Measurements from ENCODE around the gene MEAK7.

The MEAK7 gene

GRCh38 chr16:84467256-84467655 is 37.2 kb downstream of the MEAK7 start:
- TF ChIP-seq REST (IDR thresholded peaks at IDR 0.05; ENCODE audit: insufficient read depth in 1 of 2, low read depth in 2 of 2, low read length in 2 of 2) (no peak), TAF1 (IDR thresholded peaks at IDR 0.05; ENCODE audit: borderline replicate concordance, insufficient read depth, low read length) (no peak), FOXP2 (optimal IDR thresholded peaks at IDR 0.05; ENCODE audit: borderline replicate concordance, extremely low read depth, extremely low read length, insufficient read depth) (no peak), SIN3A (IDR thresholded peaks at IDR 0.05; ENCODE audit: borderline replicate concordance, insufficient read depth, low read length) (no peak), POLR2AphosphoS5 (IDR thresholded peaks at IDR 0.05; ENCODE audit: low read depth, low read length) (no peak)

- TF ChIP-seq POLR2AphosphoS5 (IDR thresholded peaks at IDR 0.05; ENCODE audit: low read depth, low read length): no peak
These were observed 37.8 kb downstream of the MEAK7 start for GRCh38 chr16:84466692-84467091.

- TF ChIP-seq REST (IDR thresholded peaks at IDR 0.05; ENCODE audit: insufficient read depth in 1 of 2, low read depth in 2 of 2, low read length in 2 of 2): no peak
- no peak for TF ChIP-seq TAF1 (IDR thresholded peaks at IDR 0.05; ENCODE audit: borderline replicate concordance, insufficient read depth, low read length)
- TF ChIP-seq FOXP2 (optimal IDR thresholded peaks at IDR 0.05; ENCODE audit: borderline replicate concordance, extremely low read depth, extremely low read length, insufficient read depth): no peak
- no peak for TF ChIP-seq SIN3A (IDR thresholded peaks at IDR 0.05; ENCODE audit: borderline replicate concordance, insufficient read depth, low read length)
- no peak for TF ChIP-seq POLR2AphosphoS5 (IDR thresholded peaks at IDR 0.05; ENCODE audit: low read depth, low read length)
These were observed 39.3 kb downstream of the MEAK7 start for GRCh38 chr16:84465154-84465553.

- TF ChIP-seq REST (IDR thresholded peaks at IDR 0.05; ENCODE audit: insufficient read depth in 1 of 2, low read depth in 2 of 2, low read length in 2 of 2) (no peak), FOXP2 (optimal IDR thresholded peaks at IDR 0.05; ENCODE audit: borderline replicate concordance, extremely low read depth, extremely low read length, insufficient read depth) (no peak), POLR2AphosphoS5 (IDR thresholded peaks at IDR 0.05; ENCODE audit: low read depth, low read length) (no peak), SIN3A (IDR thresholded peaks at IDR 0.05; ENCODE audit: borderline replicate concordance, insufficient read depth, low read length) (no peak), TAF1 (IDR thresholded peaks at IDR 0.05; ENCODE audit: borderline replicate concordance, insufficient read depth, low read length) (no peak)
These were observed 40.3 kb downstream of the MEAK7 start for GRCh38 chr16:84464116-84464515.

- TF ChIP-seq SIN3A (IDR thresholded peaks at IDR 0.05; ENCODE audit: borderline replicate concordance, insufficient read depth, low read length) (no peak), FOXP2 (optimal IDR thresholded peaks at IDR 0.05; ENCODE audit: borderline replicate concordance, extremely low read depth, extremely low read length, insufficient read depth) (no peak), POLR2AphosphoS5 (IDR thresholded peaks at IDR 0.05; ENCODE audit: low read depth, low read length) (no peak)
These were observed 41.2 kb downstream of the MEAK7 start for GRCh38 chr16:84463221-84463620.

- no peak for TF ChIP-seq REST (IDR thresholded peaks at IDR 0.05; ENCODE audit: insufficient read depth in 1 of 2, low read depth in 2 of 2, low read length in 2 of 2)
- no peak for TF ChIP-seq FOXP2 (optimal IDR thresholded peaks at IDR 0.05; ENCODE audit: borderline replicate concordance, extremely low read depth, extremely low read length, insufficient read depth)
- no peak for TF ChIP-seq POLR2AphosphoS5 (IDR thresholded peaks at IDR 0.05; ENCODE audit: low read depth, low read length)
- no peak for TF ChIP-seq TAF1 (IDR thresholded peaks at IDR 0.05; ENCODE audit: borderline replicate concordance, insufficient read depth, low read length)
- no peak for TF ChIP-seq SIN3A (IDR thresholded peaks at IDR 0.05; ENCODE audit: borderline replicate concordance, insufficient read depth, low read length)
These were observed 41.9 kb downstream of the MEAK7 start for GRCh38 chr16:84462296-84463210.

All from PFSK-1 (cell line).